Motor neuron (in vitro differentiated cells): Measurements from ENCODE around the gene FXYD3. TPM values are rescaled to one million over a fixed set of nuclear protein-coding genes. Genes with fewer than 3 reads are reported as not detected.

Experiments used
- ATAC-seq, 8 experiments: fragments of 200-7000 bp; cut with Tn5 transposase; replicated peaks in 6 of 8; 2 replicates each; pipeline ENCODE4 v1.8.0; 2021; ENCODE audit warnings: mild to moderate bottlenecking in 8 of 8, moderate library complexity in 8 of 8
- H3K27ac ChIP-seq, 2 donors: fragments of 250-450 bp; sonication (Bioruptor Pico); 2 replicates each; pipeline ENCODE4 v1.9.0; 2021; ENCODE audit warnings: antibody characterized with exemption in 2 of 2, mild to moderate bottlenecking in 2 of 2, moderate library complexity in 1 of 2
- H3K4me1 ChIP-seq, 2 donors: fragments of 250-450 bp; sonication (Bioruptor Pico); replicated peaks in 1 of 2; 2 replicates each; pipeline ENCODE4 v1.6.1; 2021; ENCODE audit warnings: antibody characterized with exemption in 2 of 2, mild to moderate bottlenecking in 2 of 2, moderate library complexity in 1 of 2
- H3K4me3 ChIP-seq, 5 donors: fragments of 250-450 bp; sonication (Bioruptor Pico); 2 replicates each; pipeline ENCODE4 v1.9.0; 2021; ENCODE audit warnings: antibody characterized with exemption in 5 of 5, mild to moderate bottlenecking in 5 of 5, moderate library complexity in 4 of 5
- WGBS, 10 experiments: fragments of 450-650 bp; shearing (Covaris generic); methylation state at CpG; one replicate each; pipeline ENCODE4 v1.0.0; 2022; 5-methylcytosine and 5-hydroxymethylcytosine counted together
- in situ Hi-C, 9 experiments: fragments of 400-800 bp; cut with MboI; loops; one replicate each; pipeline ENCODE4 v1.15.0; 2021; ENCODE audit warnings: low sequenced_read_pairs in 9 of 9, low pct_unique_long_range_greater_than_20kb in 2 of 9; ENCODE audit not compliant: unreplicated experiment in 9 of 9
- total RNA-seq, 8 experiments: library from RNA; unstranded; fragments of 300-600 nt; gene quantifications; 2 replicates each; pipeline versions ENCODE4 v1.2.3 to v1.2.4, GENCODE V29; 2022

Gene FXYD3
- total RNA-seq, 8 experiments from 2014 or later = 0.25 to 2.0 (median 1.1) TPM; not detected in 3

DNA sequence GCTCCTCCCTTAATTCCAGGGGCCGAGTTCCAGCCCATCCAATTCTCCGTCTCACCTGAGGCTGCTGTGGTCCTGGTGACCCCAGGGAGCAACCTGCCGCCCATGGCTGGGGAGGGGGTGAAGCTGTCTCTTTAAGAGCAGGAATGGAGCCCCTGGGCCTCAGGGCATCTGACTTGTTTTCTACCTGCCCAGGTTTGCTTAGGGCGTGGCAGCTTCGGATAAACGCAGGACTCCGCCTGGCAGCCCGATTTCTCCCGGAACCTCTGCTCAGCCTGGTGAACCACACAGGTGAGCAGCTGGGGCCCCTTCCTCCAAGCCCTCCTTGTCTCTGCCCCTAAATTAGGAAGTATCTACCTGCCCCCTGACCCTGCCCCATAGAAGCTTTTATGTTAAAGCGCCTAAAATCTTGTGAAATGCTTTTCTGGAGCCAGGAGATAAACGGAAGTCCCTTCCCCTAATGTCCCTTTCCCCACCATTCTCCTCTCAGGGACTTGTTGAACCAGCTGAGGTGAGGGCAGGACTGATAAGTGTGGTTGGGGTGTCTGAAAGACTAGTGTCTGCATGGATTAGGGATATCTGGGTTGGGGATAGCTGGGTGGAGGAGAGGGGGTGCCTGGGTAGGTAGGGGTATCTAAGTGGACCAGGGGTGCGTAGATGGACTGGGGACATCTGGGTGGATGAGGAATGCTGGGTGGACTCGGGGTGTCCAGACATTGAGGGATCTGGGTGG lies 614 bp downstream of the FXYD3 start:
- Histone ChIP-seq H3K4me3 (no peak overlapping the region), H3K4me1 (peaks cover 12 to 20% of the 10 kb centered on the region in 2 donors), H3K27ac (no peak overlapping the region)
- in situ Hi-C loops = no loop called here
- 63 to 92% (median 79%) methylated on average over 1 to 8 of the region's 13 CpGs; no CpG with 5 or more reads in 7 of the 10 experiments for WGBS, 10 experiments
- no peak for ATAC-seq

DNA sequence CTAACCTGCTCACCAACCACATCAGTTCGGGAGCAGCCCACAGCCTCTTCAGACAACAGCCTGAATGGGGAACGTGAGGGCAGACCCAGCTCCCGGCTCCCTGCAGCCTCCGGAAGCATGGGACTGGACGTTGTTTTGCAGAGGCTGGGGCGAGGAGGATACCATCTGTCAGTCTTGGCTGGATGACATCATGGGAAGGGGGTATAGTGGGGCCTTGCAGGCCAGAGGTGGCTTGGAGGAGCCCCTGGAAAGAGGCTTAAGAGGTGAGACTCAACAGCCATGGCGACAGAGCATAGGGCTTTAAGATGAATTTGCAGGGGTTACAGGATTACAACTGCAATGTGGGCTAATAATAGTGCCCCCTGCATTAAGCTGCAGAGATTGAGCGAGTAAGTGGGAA lies 1.5 kb downstream of the FXYD3 start:
- H3K27ac ChIP-seq = peak overlapping the region in 1 of 2 donors; percentile 1
- no peak overlapping the region for H3K4me3 ChIP-seq
- ATAC-seq = peak in 5 of 8 experiments; percentile 30 to 81 (median 69)
- H3K4me1 ChIP-seq = peaks cover 12 to 20% of the 10 kb centered on the region in 2 donors
- 20 to 70% (median 30%) methylated on average over 1 to 5 of the region's 8 CpGs; no CpG with 5 or more reads in 6 of the 10 experiments for WGBS, 10 experiments
- in situ Hi-C loops = no loop called here

DNA sequence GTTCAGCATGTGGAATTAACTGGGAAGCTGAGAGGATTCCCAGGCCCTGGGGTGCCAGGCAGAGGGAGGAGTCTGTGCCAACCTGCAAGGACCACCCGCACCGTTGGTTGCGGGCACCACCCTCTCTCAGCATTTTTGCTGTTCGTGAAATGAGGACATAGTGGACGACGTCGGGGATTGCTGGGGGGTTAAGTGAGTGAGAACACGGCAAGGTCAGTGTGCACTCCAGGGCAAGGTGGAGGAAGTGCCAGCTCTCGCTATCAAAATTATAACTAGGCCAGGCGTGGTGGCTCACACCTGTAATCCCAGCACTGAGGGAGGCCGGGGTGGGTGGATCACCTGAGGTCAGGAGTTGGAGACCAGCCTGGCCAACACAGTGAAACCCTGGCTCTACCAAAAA lies 2.2 kb downstream of the FXYD3 start:
- no peak for ATAC-seq
- Histone ChIP-seq H3K4me1 (peaks cover 12 to 20% of the 10 kb centered on the region in 2 donors), H3K4me3 (no peak overlapping the region), H3K27ac (no peak overlapping the region)
- in situ Hi-C loops = no loop called here
- WGBS, 10 experiments = 50 to 100% (median 76%) methylated on average over 3 to 4 of the region's 11 CpGs; no CpG with 5 or more reads in 6 of the 10 experiments

DNA sequence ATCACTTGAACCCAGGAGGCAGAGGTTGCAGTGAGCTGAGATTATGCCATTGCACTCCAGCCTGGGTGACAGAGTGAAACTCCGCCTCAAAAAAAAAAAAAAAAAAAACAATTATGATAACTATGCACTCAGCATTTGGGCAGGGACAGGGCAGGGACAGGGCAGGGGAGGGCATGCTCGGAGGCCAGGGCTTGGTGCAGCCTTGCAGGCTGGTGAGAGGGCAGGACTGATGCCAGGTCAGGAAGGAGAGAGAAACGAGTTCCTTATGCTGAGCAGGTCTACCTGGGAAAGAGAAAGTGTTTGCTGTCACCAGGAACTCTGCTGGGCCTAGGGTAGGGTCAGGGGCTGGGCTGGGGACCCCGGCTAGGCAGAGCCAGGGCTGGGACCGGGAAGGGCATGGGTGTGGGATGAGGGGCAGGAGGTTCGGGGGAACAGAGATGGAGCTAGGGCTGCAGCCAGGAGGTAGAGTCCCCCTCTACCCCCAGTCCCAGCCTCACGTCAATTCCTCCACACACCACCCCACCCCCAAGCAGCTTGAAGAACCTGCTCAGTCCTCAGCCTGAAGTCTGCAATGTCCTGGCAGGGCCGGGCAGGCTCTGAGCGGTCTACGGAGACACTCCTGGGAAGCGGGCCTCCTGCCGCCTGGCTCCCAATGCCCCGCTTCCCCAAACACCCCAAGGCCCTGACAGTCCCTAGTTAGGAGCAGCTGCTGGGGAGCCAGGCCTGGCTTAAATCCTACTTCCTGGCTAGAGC lies 2.8 kb downstream of the FXYD3 start:
- WGBS, 10 experiments = 17 to 80% (median 28%) methylated on average over 1 of the region's 13 CpGs; no CpG with 5 or more reads in 6 of the 10 experiments
- ATAC-seq = no peak
- in situ Hi-C loops = no loop called here
- Histone ChIP-seq H3K27ac (no peak overlapping the region), H3K4me1 (peaks cover 12 to 20% of the 10 kb centered on the region in 2 donors), H3K4me3 (no peak overlapping the region)

DNA sequence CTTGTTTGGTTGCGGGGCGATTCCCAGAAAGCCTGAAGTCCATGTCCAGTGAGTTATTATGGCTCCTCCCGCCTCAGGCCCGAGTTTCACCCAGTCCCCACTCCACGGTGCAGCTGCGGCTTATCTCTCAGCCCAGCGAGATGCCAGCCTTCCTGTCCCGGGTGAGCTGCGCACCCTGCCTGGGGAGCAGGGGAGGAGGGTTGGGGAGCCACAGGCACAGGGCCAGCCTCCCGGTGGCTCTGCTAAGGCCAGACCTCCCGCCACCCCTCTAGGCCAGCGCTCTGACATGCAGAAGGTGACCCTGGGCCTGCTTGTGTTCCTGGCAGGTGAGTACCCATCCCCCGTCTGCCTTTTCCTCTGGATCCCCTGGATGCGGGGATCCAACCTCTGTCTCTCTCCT lies 3.5 kb downstream of the FXYD3 start:
- Histone ChIP-seq H3K4me1 (peaks cover 13 to 23% of the 10 kb centered on the region in 2 donors), H3K4me3 (no peak overlapping the region), H3K27ac (no peak overlapping the region)
- WGBS, 10 experiments = 100% methylated on average over 1 of the region's 14 CpGs; no CpG with 5 or more reads in 9 of the 10 experiments
- no peak for ATAC-seq
- in situ Hi-C loops = no loop called here

DNA sequence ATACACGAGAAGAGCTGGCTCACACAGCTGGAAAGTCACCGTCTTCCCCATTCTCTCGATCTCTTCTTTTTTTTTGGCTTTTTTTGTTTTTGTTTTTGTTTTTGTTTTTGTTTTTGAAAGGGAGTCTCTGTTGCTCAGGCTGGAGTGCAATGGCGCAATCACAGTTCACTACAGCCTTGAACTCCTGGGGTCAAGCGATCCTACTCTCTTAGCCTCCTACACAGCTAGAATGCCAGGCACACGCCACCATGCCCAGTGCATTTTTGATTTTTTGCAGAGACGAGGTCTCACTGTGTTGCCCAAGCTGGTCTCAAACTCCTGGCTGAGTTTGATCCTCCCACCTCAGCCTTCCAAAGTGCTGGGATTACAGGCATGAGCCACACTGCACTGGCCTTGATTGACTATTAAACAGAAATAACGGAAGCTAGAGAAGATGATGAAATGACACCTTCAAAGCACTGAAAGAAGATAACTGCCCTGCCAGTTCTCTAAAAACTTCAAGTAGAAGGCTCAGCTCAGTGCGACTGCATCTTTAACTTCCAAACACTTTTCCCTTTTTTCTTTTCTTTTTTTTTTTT lies 4.0 kb downstream of the FXYD3 start:
- Histone ChIP-seq H3K4me1 (peaks cover 16 to 22% of the 10 kb centered on the region in 2 donors), H3K4me3 (no peak overlapping the region), H3K27ac (no peak overlapping the region)
- whole genome bisulfite sequencing, 10 experiments = 60 to 100% (median 92%) methylated on average over 1 to 9 of the region's 9 CpGs; no CpG with 5 or more reads in 1 of the 10 experiments
- in situ Hi-C loops = no loop called here
- no peak for ATAC-seq

DNA sequence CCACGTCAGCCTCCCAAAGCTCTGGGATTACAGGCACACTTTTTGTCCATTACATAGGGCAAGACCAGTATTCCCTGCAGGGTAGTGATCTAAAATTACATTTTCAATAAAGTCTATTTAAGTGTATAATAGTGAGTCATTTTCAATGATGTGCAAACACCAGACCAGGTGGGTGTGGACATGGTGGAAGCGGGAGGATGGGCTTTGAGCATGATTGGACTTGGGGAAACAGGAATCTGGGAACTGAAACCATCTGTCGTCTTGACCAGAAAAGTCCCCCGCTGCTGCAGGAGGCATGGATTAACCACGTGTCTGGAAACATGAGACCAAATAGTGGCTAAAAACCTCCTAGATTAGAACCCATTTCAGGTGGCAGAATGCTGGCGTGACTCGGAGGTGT lies 4.9 kb downstream of the FXYD3 start:
- no peak overlapping the region for H3K4me3 ChIP-seq
- in situ Hi-C loops = no loop called here
- H3K27ac ChIP-seq = no peak overlapping the region
- peak in 3 of 8 experiments; percentile 54 to 72 (median 71) for ATAC-seq
- peaks cover 15 to 16% of the 10 kb centered on the region in 2 donors for H3K4me1 ChIP-seq
- 0 to 100% (median 79%) methylated on average over 1 to 6 of the region's 7 CpGs; no CpG with 5 or more reads in 2 of the 10 experiments for WGBS, 10 experiments

DNA sequence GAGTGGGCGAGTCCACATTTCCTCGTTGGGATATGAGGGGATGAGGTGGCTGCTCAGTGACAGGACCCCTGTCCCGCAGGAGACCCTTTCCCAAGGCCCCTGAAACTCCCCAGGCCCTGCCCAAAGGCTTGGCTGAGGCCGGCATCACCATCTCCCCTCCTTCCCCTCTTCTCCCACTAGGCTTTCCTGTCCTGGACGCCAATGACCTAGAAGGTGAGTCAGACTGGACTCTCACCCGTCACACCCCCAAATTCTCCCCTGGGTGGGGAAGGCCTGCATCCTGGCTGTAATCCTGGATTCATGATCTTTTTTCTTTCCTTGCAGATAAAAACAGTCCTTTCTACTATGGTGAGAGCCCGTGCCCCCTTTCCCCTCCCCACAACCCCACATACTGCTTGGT lies 5.3 kb downstream of the FXYD3 start:
- in situ Hi-C loops = no loop called here
- Histone ChIP-seq H3K4me3 (no peak overlapping the region), H3K4me1 (peaks cover 15% of the 10 kb centered on the region in 2 donors), H3K27ac (no peak overlapping the region)
- ATAC-seq = peak in 2 of 8 experiments; percentile 27 to 38
- 20 to 100% (median 90%) methylated on average over 1 to 2 of the region's 7 CpGs; no CpG with 5 or more reads in 5 of the 10 experiments for WGBS, 10 experiments

DNA sequence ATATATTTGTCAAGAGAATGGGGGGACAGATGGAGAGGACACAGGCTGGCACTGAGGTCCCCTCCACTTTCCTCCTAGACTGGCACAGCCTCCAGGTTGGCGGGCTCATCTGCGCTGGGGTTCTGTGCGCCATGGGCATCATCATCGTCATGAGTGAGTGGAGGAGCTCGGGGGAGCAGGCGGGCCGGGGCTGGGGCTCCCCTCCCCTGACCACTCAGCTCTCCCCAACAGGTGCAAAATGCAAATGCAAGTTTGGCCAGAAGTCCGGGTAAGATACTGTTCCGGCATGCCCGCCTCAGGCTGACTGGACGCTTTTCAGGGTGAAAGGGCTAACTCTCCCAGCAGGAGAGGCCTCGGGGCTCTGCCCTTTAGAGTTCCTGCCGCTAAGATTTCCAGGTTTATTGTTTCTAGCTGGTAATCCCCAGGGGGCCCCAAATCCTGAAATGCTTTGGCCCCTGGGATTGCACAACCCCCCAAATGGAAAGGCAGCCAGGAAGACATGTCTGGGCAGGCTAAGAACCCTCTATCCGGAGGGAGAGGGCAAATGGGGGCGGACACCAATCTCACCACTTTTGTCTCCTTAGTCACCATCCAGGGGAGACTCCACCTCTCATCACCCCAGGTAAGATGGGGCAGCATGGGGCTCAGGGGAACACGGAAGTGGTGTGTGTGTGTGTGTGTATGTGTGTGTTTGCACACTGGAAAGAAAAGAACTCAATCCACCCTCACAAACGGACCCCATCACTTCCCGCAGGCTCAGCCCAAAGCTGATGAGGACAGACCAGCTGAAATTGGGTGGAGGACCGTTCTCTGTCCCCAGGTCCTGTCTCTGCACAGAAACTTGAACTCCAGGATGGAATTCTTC lies 7.3 kb downstream of the FXYD3 start:
- H3K4me1 ChIP-seq = peaks cover 8 to 13% of the 10 kb centered on the region in 2 donors
- no peak overlapping the region for H3K4me3 ChIP-seq
- in situ Hi-C loops = no loop called here
- no peak for ATAC-seq
- H3K27ac ChIP-seq = no peak overlapping the region
- WGBS, 10 experiments = 49 to 93% (median 67%) methylated on average over 3 to 12 of the region's 19 CpGs; no CpG with 5 or more reads in 6 of the 10 experiments

DNA sequence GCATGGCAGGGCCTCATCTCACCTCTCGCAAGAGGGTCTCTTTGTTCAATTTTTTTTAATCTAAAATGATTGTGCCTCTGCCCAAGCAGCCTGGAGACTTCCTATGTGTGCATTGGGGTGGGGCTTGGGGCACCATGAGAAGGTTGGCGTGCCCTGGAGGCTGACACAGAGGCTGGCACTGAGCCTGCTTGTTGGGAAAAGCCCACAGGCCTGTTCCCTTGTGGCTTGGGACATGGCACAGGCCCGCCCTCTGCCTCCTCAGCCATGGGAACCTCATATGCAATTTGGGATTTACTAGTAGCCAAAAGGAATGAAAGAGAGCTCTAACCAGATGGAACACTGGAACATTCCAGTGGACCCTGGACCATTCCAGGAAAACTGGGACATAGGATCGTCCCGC lies 8.0 kb downstream of the FXYD3 start:
- H3K4me3 ChIP-seq = no peak overlapping the region
- WGBS, 10 experiments = 5 to 100% (median 60%) methylated on average over 1 to 4 of the region's 5 CpGs; no CpG with 5 or more reads in 3 of the 10 experiments

DNA sequence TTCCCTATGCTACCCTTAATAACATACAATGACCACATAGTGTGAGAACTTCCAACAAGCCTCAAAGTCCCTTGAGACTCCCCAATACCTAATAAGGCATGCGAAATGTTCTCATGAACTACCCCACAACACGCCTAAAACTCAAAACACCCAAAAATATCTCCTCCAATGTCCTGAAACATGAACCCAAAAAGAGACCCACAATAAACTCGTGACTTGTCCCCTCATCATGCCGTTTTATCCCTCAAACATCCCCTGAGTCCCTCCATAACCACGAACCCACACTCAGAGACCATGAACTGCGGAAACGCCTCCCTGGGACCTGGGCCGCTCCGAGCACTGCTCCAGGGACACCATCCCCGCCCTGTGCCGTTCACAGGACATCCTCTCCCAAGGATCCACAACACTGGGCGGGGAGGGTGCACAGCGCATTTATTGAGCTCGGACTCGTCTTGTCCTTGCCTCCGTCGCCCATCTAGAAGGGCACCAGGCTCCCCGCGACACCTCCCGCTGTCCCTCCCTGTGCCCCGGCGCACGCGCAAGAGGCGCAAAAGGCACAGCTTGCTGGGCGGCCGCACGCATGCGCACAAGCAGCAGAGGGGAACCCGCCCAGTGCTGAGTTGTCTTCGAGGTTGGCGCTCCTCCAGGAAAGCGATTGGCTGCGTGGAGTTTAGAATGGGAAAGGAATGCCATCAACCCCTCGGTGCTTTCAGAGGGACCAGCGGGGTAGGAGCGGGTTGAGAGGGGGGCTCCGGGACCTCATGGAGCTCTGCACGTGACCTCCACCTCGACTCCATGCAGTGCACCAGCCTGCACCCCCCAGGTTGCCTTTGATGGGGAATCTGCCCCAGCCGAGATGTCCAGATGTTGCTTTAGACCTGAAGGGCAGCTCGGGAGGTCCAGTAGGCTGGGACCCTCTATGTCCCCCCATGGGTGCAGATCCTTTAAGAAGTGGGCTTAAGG lies 8.8 kb downstream of the FXYD3 start:
- 8 to 100% (median 32%) methylated on average over 1 to 12 of the region's 42 CpGs; no CpG with 5 or more reads in 2 of the 10 experiments for WGBS, 10 experiments
- peak overlapping the region; percentile 58 to 69 for H3K27ac ChIP-seq
- peak overlapping the region; percentile 25 to 43 (median 29) for H3K4me3 ChIP-seq
- peak; percentile 38 to 96 (median 88) for ATAC-seq
- in situ Hi-C loops = no loop called here
- peaks cover 8 to 13% of the 10 kb centered on the region in 2 donors for H3K4me1 ChIP-seq

More for the DNA sequence above, 8.0 kb downstream of the FXYD3 start:
- no peak overlapping the region for H3K27ac ChIP-seq
- no peak for ATAC-seq
- in situ Hi-C loops = no loop called here
- H3K4me1 ChIP-seq = peaks cover 8 to 13% of the 10 kb centered on the region in 2 donors
